Uterus (tissue), 2 donors: ENCODE data around the gene CDC42EP2.

Experiments
- CTCF ChIP-seq, 4 experiments: fragments of 200-600 bp in 2 of 4; fragments of 450-650 bp in 2 of 4; sonication (generic) in 2 of 4; IDR thresholded peaks; one replicate each; pipeline ENCODE4 v1.5.1; 2016 to 2019; ENCODE audit warnings: antibody characterized with exemption in 4 of 4, mild to moderate bottlenecking in 2 of 4, moderate library complexity in 1 of 4
- POLR2A ChIP-seq, 2 donors: fragments of 450-650 bp; IDR thresholded peaks; one replicate each; pipeline ENCODE4 v1.6.1; 2016; ENCODE audit warnings: antibody characterized with exemption in 2 of 2, mild to moderate bottlenecking in 1 of 2, moderate library complexity in 1 of 2

GRCh38 chr11:65277631-65278277 is 36.9 kb upstream of the CDC42EP2 start:
- no peak for TF ChIP-seq CTCF (IDR thresholded peaks at IDR 0.05)
- no peak for TF ChIP-seq POLR2A (IDR thresholded peaks at IDR 0.05)
